IMR-90 (cell line): ENCODE results near the gene MAP1LC3A. TPM values are rescaled to one million over a fixed set of nuclear protein-coding genes. Genes with fewer than 3 reads are reported as not detected.

Experiments
- ATAC-seq: fragments of 200-7000 bp; cut with Tn5 transposase; 2 replicates; pipeline ENCODE4 v1.9.1; 2020; ENCODE audit warnings: low read depth, mild to moderate bottlenecking, moderate library complexity
- BruUV-seq: library from RNA; stranded (reverse); fragments of 400-500 nt; replicated peaks from 2 replicates; lab custom pipeline; 2021; lab: Mats Ljungman, UMichigan
- CTCF ChIA-PET: fragments of 300-600 bp; formaldehyde crosslinking; extraction: SDS; loops from one replicate; lab custom pipeline; 2021; ENCODE audit warnings: antibody characterized with exemption; lab: Yijun Ruan, JAX
- POLR2A ChIA-PET: fragments of 300-600 bp; sonication (Branson Sonifier 250); formaldehyde crosslinking; loops from one replicate; lab custom pipeline; 2022; ENCODE audit warnings: antibody characterized with exemption; ENCODE audit not compliant: unreplicated experiment; lab: Charles Lee
- DNase-seq: peaks from one replicate; pipeline ENCODE4 v3.0.0; 2013
- H2AFZ ChIP-seq: replicated peaks from 2 replicates; pipeline ENCODE3; 2013; ENCODE audit warnings: low read length, mild to moderate bottlenecking; ENCODE audit not compliant: poor library complexity
- H2AK5ac ChIP-seq: 2 replicates; pipeline ENCODE4 v1.6.1; 2013; ENCODE audit warnings: low read depth, low read length, inconsistent platforms
- H2AK9ac ChIP-seq: replicated peaks from 2 replicates; pipeline ENCODE3; 2013; ENCODE audit warnings: mild to moderate bottlenecking, low read depth, low read length, moderate library complexity; ENCODE audit not compliant: poor library complexity
- H2BK120ac ChIP-seq: 2 replicates; pipeline ENCODE4 v1.6.1; 2013; ENCODE audit warnings: low read depth, low read length, inconsistent platforms
- H2BK15ac ChIP-seq: 3 replicates; pipeline ENCODE4 v1.6.1; 2013; ENCODE audit warnings: low read depth, low read length, inconsistent platforms
- H2BK20ac ChIP-seq: 2 replicates; pipeline ENCODE4 v1.6.1; 2013; ENCODE audit warnings: low read depth, mild to moderate bottlenecking, inconsistent platforms, low read length, moderate library complexity
- H2BK5ac ChIP-seq: 2 replicates; pipeline ENCODE4 v1.6.1; 2013; ENCODE audit warnings: mild to moderate bottlenecking, low read depth, low read length, inconsistent platforms; ENCODE audit not compliant: poor library complexity, severe bottlenecking
- H3K14ac ChIP-seq: replicated peaks from 2 replicates; pipeline ENCODE4 v1.6.1; 2013; ENCODE audit warnings: low read depth, low read length, inconsistent platforms
- H3K18ac ChIP-seq: 2 replicates; pipeline ENCODE4 v1.6.1; 2013; ENCODE audit warnings: low read depth, low read length, control low read depth
- H3K23ac ChIP-seq: 2 replicates; pipeline ENCODE4 v1.6.1; 2013; ENCODE audit warnings: low read depth, low read length, inconsistent platforms
- H3K27ac ChIP-seq: 2 replicates; pipeline ENCODE4 v1.5.1; 2013; ENCODE audit warnings: mild to moderate bottlenecking, control low read depth, low read length; ENCODE audit not compliant: insufficient read depth
- H3K27me3 ChIP-seq: 2 replicates; pipeline ENCODE4 v1.6.1; 2013; ENCODE audit warnings: low read length; ENCODE audit not compliant: control insufficient read depth, insufficient read depth
- H3K36me3 ChIP-seq: 2 replicates; pipeline ENCODE4 v1.6.1; 2013; ENCODE audit warnings: low read length, mixed read lengths; ENCODE audit not compliant: control insufficient read depth, insufficient read depth
- H3K4ac ChIP-seq: 2 replicates; pipeline ENCODE4 v1.6.1; 2013; ENCODE audit warnings: low read depth, low read length, inconsistent platforms
- H3K4me1 ChIP-seq: 2 replicates; pipeline ENCODE4 v1.6.1; 2013; ENCODE audit warnings: low read length, mixed read lengths; ENCODE audit not compliant: control insufficient read depth, insufficient read depth
- H3K4me2 ChIP-seq: 2 replicates; pipeline ENCODE4 v1.6.1; 2013; ENCODE audit warnings: low read depth, mild to moderate bottlenecking, control low read depth, low read length, moderate library complexity
- H3K4me3 ChIP-seq: 2 replicates; pipeline ENCODE4 v1.5.1; 2013; ENCODE audit warnings: low read depth, mild to moderate bottlenecking, control low read depth, low read length, moderate library complexity; ENCODE audit not compliant: insufficient read depth
- H3K56ac ChIP-seq: 2 replicates; pipeline ENCODE4 v1.6.1; 2013; ENCODE audit warnings: low read length, inconsistent platforms; ENCODE audit not compliant: insufficient read depth; ENCODE audit errors: extremely low read depth
- H3K79me1 ChIP-seq, 2 experiments: 2 replicates each; pipeline ENCODE4 v1.6.1; 2013; ENCODE audit warnings: low read length in 2 of 2, inconsistent platforms in 1 of 2, low read depth in 1 of 2
- H3K9ac ChIP-seq: 2 replicates; pipeline ENCODE4 v1.6.1; 2013; ENCODE audit warnings: low read depth, low read length, control low read depth
- H3K9me1 ChIP-seq: 2 replicates; pipeline ENCODE4 v1.6.1; 2013; ENCODE audit warnings: low read length, inconsistent platforms; ENCODE audit not compliant: insufficient read depth
- H3K9me3 ChIP-seq: 2 replicates; pipeline ENCODE4 v1.6.1; 2013; ENCODE audit warnings: low read length; ENCODE audit not compliant: control insufficient read depth, insufficient read depth
- H4K20me1 ChIP-seq: 2 replicates; pipeline ENCODE4 v1.6.1; 2013; ENCODE audit warnings: low read length, inconsistent platforms; ENCODE audit not compliant: insufficient read depth
- H4K5ac ChIP-seq: 2 replicates; pipeline ENCODE4 v1.6.1; 2013; ENCODE audit warnings: mild to moderate bottlenecking, low read depth, low read length, control low read depth
- H4K8ac ChIP-seq, 2 experiments: 2 replicates each; pipeline ENCODE4 v1.6.1; 2013; ENCODE audit warnings: low read depth in 2 of 2, low read length in 2 of 2, control low read depth in 1 of 2, inconsistent platforms in 1 of 2
- H4K91ac ChIP-seq: 2 replicates; pipeline ENCODE4 v1.6.1; 2013; ENCODE audit warnings: low read depth, low read length, inconsistent platforms; ENCODE audit not compliant: insufficient read depth
- BHLHE40 ChIP-seq: fragments of 150-350 bp; IDR thresholded peaks from 2 replicates; pipeline ENCODE4 v1.6.1; 2016; ENCODE audit warnings: mild to moderate bottlenecking, low read depth, low read length
- CEBPB ChIP-seq: IDR thresholded peaks from 2 replicates; pipeline ENCODE4 v1.6.1; 2012; ENCODE audit warnings: low read depth, low read length, improper control_type of control experiment
- CHD1 ChIP-seq: IDR thresholded peaks from 2 replicates; pipeline ENCODE4 v1.6.1; 2012; ENCODE audit warnings: low read depth, low read length, improper control_type of control experiment
- FOS ChIP-seq: fragments of 150-350 bp; IDR thresholded peaks from 2 replicates; pipeline ENCODE4 v1.6.1; 2016; ENCODE audit warnings: low read depth, low read length
- MAFK ChIP-seq: IDR thresholded peaks from 2 replicates; pipeline ENCODE4 v1.6.1; 2012; ENCODE audit warnings: low read depth, low read length, improper control_type of control experiment
- MAZ ChIP-seq: IDR thresholded peaks from 2 replicates; pipeline ENCODE4 v1.6.1; 2012; ENCODE audit warnings: low read depth, mild to moderate bottlenecking, low read length, improper control_type of control experiment, moderate library complexity, borderline replicate concordance
- MXI1 ChIP-seq: IDR thresholded peaks from 2 replicates; pipeline ENCODE4 v1.6.1; 2012; ENCODE audit warnings: low read depth, mild to moderate bottlenecking, low read length, moderate library complexity, borderline replicate concordance
- NFE2L2 ChIP-seq: fragments of 150-350 bp; IDR thresholded peaks from 2 replicates; pipeline ENCODE4 v1.6.1; 2016; ENCODE audit warnings: low read depth, mild to moderate bottlenecking, low read length
- POLR2A ChIP-seq: IDR thresholded peaks from 2 replicates; pipeline ENCODE4 v1.6.1; 2012; ENCODE audit warnings: mild to moderate bottlenecking, low read depth, low read length
- RAD21 ChIP-seq: IDR thresholded peaks from 2 replicates; pipeline ENCODE4 v1.6.1; 2012; ENCODE audit warnings: low read length, improper control_type of control experiment
- RCOR1 ChIP-seq: IDR thresholded peaks from 2 replicates; pipeline ENCODE4 v1.6.1; 2012; ENCODE audit warnings: mild to moderate bottlenecking, low read length, improper control_type of control experiment; ENCODE audit not compliant: insufficient replicate concordance
- RFX5 ChIP-seq: IDR thresholded peaks from 2 replicates; pipeline ENCODE4 v1.8.0; 2012; ENCODE audit warnings: low read depth, mild to moderate bottlenecking, low read length, moderate library complexity
- SMC3 ChIP-seq: fragments of 150-350 bp; IDR thresholded peaks from 2 replicates; pipeline ENCODE4 v1.6.1; 2016; ENCODE audit warnings: low read depth, mild to moderate bottlenecking, antibody characterized with exemption, low read length, moderate library complexity
- WGBS, 2 experiments: methylation state at CpG; one replicate each; pipeline versions ENCODE4 v1.1.5 to v1.1.7; 2013; ENCODE audit warnings: missing lambda C conversion rate in 2 of 2; ENCODE audit not compliant: insufficient read length in 1 of 2; ENCODE audit errors: extremely low coverage in 2 of 2; 5-methylcytosine and 5-hydroxymethylcytosine counted together
- dilution Hi-C: fragments of 300-500 bp; cut with HindIII; formaldehyde crosslinking; loops from one replicate; pipeline ENCODE4 v1.14.3; 2018; ENCODE audit warnings: low sequenced_read_pairs; ENCODE audit not compliant: unreplicated experiment
- in situ Hi-C: fragments of 300-500 bp; cut with MboI; formaldehyde crosslinking; loops from 3 replicates; pipeline ENCODE4 v1.14.3; 2019; ENCODE audit warnings: low sequenced_read_pairs, inconsistent platforms, mixed read lengths
- intact Hi-C: fragments of 100-400 bp; cut with micrococcal nuclease; formaldehyde crosslinking; loops from 2 replicates; pipeline ENCODE4 v1.10.0; 2022
- polyA plus RNA-seq, 3 experiments: library from polyadenylated mRNA; depleted of rRNA; stranded (reverse); fragments of >200 nt; gene quantifications; 2 replicates each; pipeline ENCODE4 v1.2.3, GENCODE V29; 2012; ENCODE audit warnings: low replicate concordance in 1 of 3
- total RNA-seq: library from RNA; depleted of rRNA; stranded (reverse); fragments of >200 nt; gene quantifications from 2 replicates; pipeline ENCODE4 v1.2.3, GENCODE V29; 2012
- TF ChIP-seq, protein P1 (sequence below): conservative IDR thresholded peaks from 2 replicates; pipeline ENCODE4 v1.5.1; 2012; ENCODE audit warnings: mild to moderate bottlenecking, low read depth, low read length, improper control_type of control experiment
- TF ChIP-seq, protein P2 (sequence below): fragments of 150-350 bp; IDR thresholded peaks from 2 replicates; pipeline ENCODE4 v1.6.1; 2016; ENCODE audit warnings: low read depth, mild to moderate bottlenecking, low read length, moderate library complexity, borderline replicate concordance
- TF ChIP-seq, protein P3 (sequence below): fragments of 150-350 bp; IDR thresholded peaks from 2 replicates; pipeline ENCODE4 v1.6.1; 2017; ENCODE audit warnings: mild to moderate bottlenecking, antibody characterized with exemption, low read length, low read depth

MAP1LC3A gene
- total and polyA plus RNA-seq, 2 of the 4 experiments (the other 2 are of a cell fraction) = 10.0 to 39.7 TPM

DNA sequence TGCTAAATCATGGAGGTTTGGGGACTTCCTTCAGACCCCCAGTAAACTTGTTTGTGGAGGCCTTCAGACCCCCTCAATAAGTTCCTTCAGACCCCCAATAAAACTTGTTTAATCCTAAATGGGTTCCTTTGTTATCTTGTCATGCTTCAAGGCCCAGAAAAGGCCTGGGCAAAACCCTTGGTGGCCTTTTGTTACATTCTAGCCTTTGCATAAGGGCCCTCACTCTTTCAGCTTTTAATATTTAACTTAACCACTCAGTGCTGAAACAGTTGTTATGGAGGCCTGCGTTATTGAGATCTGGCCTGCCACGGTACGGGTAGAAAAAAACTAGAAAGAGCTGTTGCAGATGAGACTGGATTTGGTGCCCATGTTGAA is 46.6 kb upstream of the MAP1LC3A start:
- Histone ChIP-seq H3K79me1 (peaks cover 15 to 50% of the 10 kb centered on the region in 2 experiments), H2AK5ac (no peak overlapping the region), H2BK120ac (no peak overlapping the region), H3K9ac (no peak overlapping the region), H3K27me3 (no peaks in the 10 kb centered on the region), H4K8ac (no peak overlapping the region), H3K27ac (no peak overlapping the region), H2BK15ac (no peak overlapping the region), H3K56ac (no peak overlapping the region), H3K4me3 (no peak overlapping the region), H3K9me1 (peaks cover 8% of the 10 kb centered on the region), H3K18ac (no peak overlapping the region), H2AFZ (no peak overlapping the region), H3K9me3 (no peaks in the 10 kb centered on the region), H4K5ac (no peak overlapping the region), H3K4me1 (peaks cover 7% of the 10 kb centered on the region; the same call in 1 of the 2 replicates), H3K23ac (no peak overlapping the region), H3K36me3 (peaks cover 16% of the 10 kb centered on the region), H3K14ac (no peak overlapping the region), H2BK20ac (no peak overlapping the region), H3K4ac (no peak overlapping the region), H4K91ac (no peak overlapping the region), H2BK5ac (no peak overlapping the region), H2AK9ac (no peak overlapping the region), H4K20me1 (no peaks in the 10 kb centered on the region), H3K4me2 (no peak overlapping the region)
- no peak for DNase-seq
- dilution Hi-C loops (no loop called here), intact Hi-C loops (no loop called here), in situ Hi-C loops (no loop called here)
- TF ChIP-seq MXI1 (no peak), MAFK (no peak), SMC3 (no peak), BHLHE40 (no peak), FOS (no peak), POLR2A (no peak), RCOR1 (no peak), MAZ (no peak), CEBPB (no peak), CHD1 (no peak), RAD21 (no peak), RFX5 (no peak), NFE2L2 (no peak)
- TF ChIP-seq, protein P1, sequence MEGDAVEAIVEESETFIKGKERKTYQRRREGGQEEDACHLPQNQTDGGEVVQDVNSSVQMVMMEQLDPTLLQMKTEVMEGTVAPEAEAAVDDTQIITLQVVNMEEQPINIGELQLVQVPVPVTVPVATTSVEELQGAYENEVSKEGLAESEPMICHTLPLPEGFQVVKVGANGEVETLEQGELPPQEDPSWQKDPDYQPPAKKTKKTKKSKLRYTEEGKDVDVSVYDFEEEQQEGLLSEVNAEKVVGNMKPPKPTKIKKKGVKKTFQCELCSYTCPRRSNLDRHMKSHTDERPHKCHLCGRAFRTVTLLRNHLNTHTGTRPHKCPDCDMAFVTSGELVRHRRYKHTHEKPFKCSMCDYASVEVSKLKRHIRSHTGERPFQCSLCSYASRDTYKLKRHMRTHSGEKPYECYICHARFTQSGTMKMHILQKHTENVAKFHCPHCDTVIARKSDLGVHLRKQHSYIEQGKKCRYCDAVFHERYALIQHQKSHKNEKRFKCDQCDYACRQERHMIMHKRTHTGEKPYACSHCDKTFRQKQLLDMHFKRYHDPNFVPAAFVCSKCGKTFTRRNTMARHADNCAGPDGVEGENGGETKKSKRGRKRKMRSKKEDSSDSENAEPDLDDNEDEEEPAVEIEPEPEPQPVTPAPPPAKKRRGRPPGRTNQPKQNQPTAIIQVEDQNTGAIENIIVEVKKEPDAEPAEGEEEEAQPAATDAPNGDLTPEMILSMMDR = no peak
- TF ChIP-seq, protein P2, sequence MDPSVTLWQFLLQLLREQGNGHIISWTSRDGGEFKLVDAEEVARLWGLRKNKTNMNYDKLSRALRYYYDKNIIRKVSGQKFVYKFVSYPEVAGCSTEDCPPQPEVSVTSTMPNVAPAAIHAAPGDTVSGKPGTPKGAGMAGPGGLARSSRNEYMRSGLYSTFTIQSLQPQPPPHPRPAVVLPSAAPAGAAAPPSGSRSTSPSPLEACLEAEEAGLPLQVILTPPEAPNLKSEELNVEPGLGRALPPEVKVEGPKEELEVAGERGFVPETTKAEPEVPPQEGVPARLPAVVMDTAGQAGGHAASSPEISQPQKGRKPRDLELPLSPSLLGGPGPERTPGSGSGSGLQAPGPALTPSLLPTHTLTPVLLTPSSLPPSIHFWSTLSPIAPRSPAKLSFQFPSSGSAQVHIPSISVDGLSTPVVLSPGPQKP = no peak
- TF ChIP-seq, protein P3, sequence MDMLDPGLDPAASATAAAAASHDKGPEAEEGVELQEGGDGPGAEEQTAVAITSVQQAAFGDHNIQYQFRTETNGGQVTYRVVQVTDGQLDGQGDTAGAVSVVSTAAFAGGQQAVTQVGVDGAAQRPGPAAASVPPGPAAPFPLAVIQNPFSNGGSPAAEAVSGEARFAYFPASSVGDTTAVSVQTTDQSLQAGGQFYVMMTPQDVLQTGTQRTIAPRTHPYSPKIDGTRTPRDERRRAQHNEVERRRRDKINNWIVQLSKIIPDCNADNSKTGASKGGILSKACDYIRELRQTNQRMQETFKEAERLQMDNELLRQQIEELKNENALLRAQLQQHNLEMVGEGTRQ = no peak
- no peak for ATAC-seq
- 80% methylated on average over 1 of the region's 3 CpGs; no CpG with 5 or more reads in 1 of the 2 experiments for WGBS, 2 experiments
- ChIA-PET POLR2A (no interaction called here), CTCF (no interaction called here)
- BruUV-seq = no TSS peak
